RCC 7860 (cell line): ENCODE data around the gene VMAC.

ENCODE experiments used
- DNase-seq: peaks from one replicate; pipeline ENCODE4 v3.0.0-alpha.2; 2015; ENCODE audit warnings: low spot score
- FAIRE-seq: peaks from 2 replicates; lab custom pipeline; 2012; peaks lifted over from hg19 to GRCh38; lab: Jason Lieb, UNC

Gene VMAC

GRCh38 chr19:5903056-5903623 is 1.5 kb upstream of the VMAC start:
- FAIRE-seq, result no peak
- DNase-seq, result no peak

GRCh38 chr19:5903624-5904351 is 884 bp upstream of the VMAC start, which contains the start of gene NDUFA11:
TSS of gene NDUFA11 (minus strand) at chr19:5903790. CDS start at chr19:5903708, 82 bp downstream.
- FAIRE-seq, result no peak

GRCh38 chr19:5905114-5905778 is 574 bp downstream of the VMAC start:
- FAIRE-seq, result no peak
- DNase-seq, result no peak

More at GRCh38 chr19:5903624-5904351, 884 bp upstream of the VMAC start, which contains the start of gene NDUFA11:
- DNase-seq, result peak; percentile 85

GRCh38 chr19:5907241-5907640 is 2.6 kb downstream of the VMAC start:
- FAIRE-seq (no peak), DNase-seq (no peak)

- DNase-seq (no peak), FAIRE-seq (no peak)
Observed at GRCh38 chr19:5908773-5909442, 4.2 kb downstream of the VMAC start.

GRCh38 chr19:5910638-5910907 is 5.9 kb downstream of the VMAC start:
- DNase-seq, result no peak
- no peak for FAIRE-seq

- DNase-seq (no peak), FAIRE-seq (no peak)
Observed at GRCh38 chr19:5911366-5911765, 6.7 kb downstream of the VMAC start.

GRCh38 chr19:5913739-5914357 is 9.2 kb downstream of the VMAC start, which contains the start of gene CAPS:
TSS of gene CAPS (plus strand) at chr19:5914254. CDS start at chr19:5914407, 153 bp downstream.
- FAIRE-seq, result peak; percentile 84

GRCh38 chr19:5914358-5914774 is 9.7 kb downstream of the VMAC start:
- no peak for DNase-seq
- FAIRE-seq, result no peak

More at GRCh38 chr19:5913739-5914357, 9.2 kb downstream of the VMAC start, which contains the start of gene CAPS:
- DNase-seq, result peak; percentile 80

- FAIRE-seq (no peak), DNase-seq (no peak)
Observed at GRCh38 chr19:5914946-5915781, 10.5 kb downstream of the VMAC start.

GRCh38 chr19:5915782-5916165 is 11.1 kb downstream of the VMAC start:
- FAIRE-seq (no peak), DNase-seq (no peak)

GRCh38 chr19:5916181-5916708 is 11.6 kb downstream of the VMAC start:
- DNase-seq, result no peak
- FAIRE-seq, result no peak

- DNase-seq, result no peak
- FAIRE-seq, result no peak
Observed at GRCh38 chr19:5917431-5918107, 12.9 kb downstream of the VMAC start.

- no peak for FAIRE-seq
Observed at GRCh38 chr19:5918463-5919079, 13.9 kb downstream of the VMAC start.

GRCh38 chr19:5921516-5922160 is 17.0 kb downstream of the VMAC start:
- DNase-seq, result no peak
- FAIRE-seq, result no peak

More at GRCh38 chr19:5918463-5919079, 13.9 kb downstream of the VMAC start:
- no peak for DNase-seq

GRCh38 chr19:5922161-5922545 is 17.5 kb downstream of the VMAC start:
- FAIRE-seq (no peak), DNase-seq (no peak)

- FAIRE-seq, result no peak
- DNase-seq, result no peak
Observed at GRCh38 chr19:5923356-5923755, 18.7 kb downstream of the VMAC start.

- FAIRE-seq (no peak), DNase-seq (no peak)
Observed at GRCh38 chr19:5925830-5926427, 21.3 kb downstream of the VMAC start.
